ENCODE results near the gene ATG13. TPM values are rescaled to one million over a fixed set of nuclear protein-coding genes. Genes with fewer than 3 reads are reported as not detected.
"Not testable (repeated sequence)": the region's sequence is repeated elsewhere in the genome, so short reads cannot be mapped to it uniquely, and the experiment has no call there.

The ATG13 gene
- polyA plus RNA-seq, 1 donor (not counting 4 experiments of a cell fraction or from before 2014, with no cell fraction given), result 33.3 TPM

GRCh38 chr11:46705070-46705688 lies 87.8 kb downstream of the ATG13 start:
- TF ChIP-seq CTCF (optimal IDR thresholded peaks at IDR 0.05 in 1 of 3, IDR thresholded peaks at IDR 0.05 in 1 of 3, conservative IDR thresholded peaks at IDR 0.05 in 1 of 3; ENCODE audit: extremely low read depth in 1 of 3, insufficient read depth in 2 of 3, low read length in 3 of 3) (no peak), EZH2 (IDR thresholded peaks at IDR 0.05; ENCODE audit: low read length) (no peak)
- Histone ChIP-seq H3K36me3 (ENCODE audit: control insufficient read depth in 2 of 2, extremely low read depth in 1 of 2, insufficient read depth in 2 of 2, low read length in 2 of 2) (peaks cover 27 to 51% of the 10 kb centered on the region in 2 experiments), H3K4me1 (ENCODE audit: control insufficient read depth, extremely low read depth, insufficient read depth, low read length) (peaks cover 5% of the 10 kb centered on the region), H4K20me1 (ENCODE audit: control insufficient read depth, extremely low read depth, insufficient read depth, low read length) (peaks cover 3% of the 10 kb centered on the region), H3K9me1 (ENCODE audit: control insufficient read depth, extremely low read depth, insufficient read depth, low read length) (no peaks in the 10 kb centered on the region), H3K27ac (ENCODE audit: control insufficient read depth, insufficient read depth, low read length) (no peak overlapping the region), H3K4me2 (ENCODE audit: control insufficient read depth, extremely low read depth, insufficient read depth, low read depth, low read length) (no peak overlapping the region), H3K9me3 (ENCODE audit: control insufficient read depth, low read depth, low read length) (no peaks in the 10 kb centered on the region), H2AFZ (ENCODE audit: control insufficient read depth, low read length) (no peak overlapping the region), H3K4me3 (ENCODE audit: control insufficient read depth in 2 of 3, extremely low read depth in 1 of 3, insufficient read depth in 2 of 3, low read depth in 1 of 3, low read length in 3 of 3) (no peak overlapping the region), H3K27me3 (ENCODE audit: control insufficient read depth, extremely low read depth, insufficient read depth, low read length) (no peaks in the 10 kb centered on the region), H3K9ac (ENCODE audit: control insufficient read depth, extremely low read depth, insufficient read depth, low read length) (no peak overlapping the region), H3K79me2 (ENCODE audit: control insufficient read depth, insufficient read depth, low read length) (peaks cover 47% of the 10 kb centered on the region)
- dilution Hi-C loops (cut with MboI; ENCODE audit: extremely low pct_ligation_motif_present, low sequenced_read_pairs), result no loop called here
- DNase-seq (ENCODE audit: low read depth, low spot score) (no peak), FAIRE-seq (no peak)

DNA sequence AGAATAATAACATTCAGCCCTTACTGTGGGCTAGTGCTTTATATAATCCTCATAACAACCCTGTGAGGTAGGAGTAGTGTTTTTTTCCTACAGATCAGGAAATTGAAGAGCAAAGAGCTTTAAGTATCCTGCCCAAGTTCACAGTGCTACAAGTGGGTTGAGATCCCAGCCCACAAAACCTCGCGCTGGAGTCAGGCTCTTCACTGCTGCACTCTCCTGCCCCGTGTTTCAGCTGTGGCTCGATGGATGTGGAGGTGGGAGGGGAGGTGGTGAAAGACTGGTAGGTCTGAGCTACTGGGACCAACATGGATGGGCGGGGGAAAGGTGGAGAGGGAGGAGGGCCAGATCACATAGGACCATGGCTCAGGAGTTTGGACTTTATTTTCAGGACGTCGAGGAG lies 89.5 kb downstream of the ATG13 start:
- no peak for FAIRE-seq
- H3K79me2 ChIP-seq (ENCODE audit: control insufficient read depth, insufficient read depth, low read length), result peaks cover 35% of the 10 kb centered on the region

DNA sequence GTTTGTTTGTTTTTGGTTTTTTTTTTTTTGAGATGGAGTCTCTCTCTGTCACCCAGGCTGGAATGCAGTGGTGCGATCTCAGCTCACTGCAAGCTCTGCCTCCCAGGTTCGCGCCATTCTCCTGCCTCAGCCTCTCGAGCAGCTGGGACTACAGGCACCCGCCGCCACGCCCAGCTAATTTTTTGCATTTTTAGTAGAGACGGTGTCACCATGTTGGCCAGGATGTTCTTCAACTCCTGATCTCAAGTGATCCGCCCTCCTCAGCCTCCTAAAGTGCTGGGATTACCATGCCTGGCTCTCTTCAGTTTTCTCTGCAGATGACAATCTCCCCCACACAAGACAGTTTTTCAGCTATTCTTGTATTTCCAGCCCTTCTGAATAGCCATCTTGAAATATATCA lies 92.0 kb downstream of the ATG13 start:
- Histone ChIP-seq H3K36me3 (ENCODE audit: control insufficient read depth in 2 of 2, extremely low read depth in 1 of 2, insufficient read depth in 2 of 2, low read length in 2 of 2) (peaks cover 14 to 31% of the 10 kb centered on the region in 2 experiments), H3K79me2 (ENCODE audit: control insufficient read depth, insufficient read depth, low read length) (peaks cover 17% of the 10 kb centered on the region)
- dilution Hi-C loops (cut with MboI; ENCODE audit: extremely low pct_ligation_motif_present, low sequenced_read_pairs); H3K9me3 ChIP-seq (ENCODE audit: control insufficient read depth, low read depth, low read length); H3K9ac ChIP-seq (ENCODE audit: control insufficient read depth, extremely low read depth, insufficient read depth, low read length); H3K4me3 ChIP-seq (ENCODE audit: control insufficient read depth in 2 of 3, extremely low read depth in 1 of 3, insufficient read depth in 2 of 3, low read depth in 1 of 3, low read length in 3 of 3); H3K27me3 ChIP-seq (ENCODE audit: control insufficient read depth, extremely low read depth, insufficient read depth, low read length); H4K20me1 ChIP-seq (ENCODE audit: control insufficient read depth, extremely low read depth, insufficient read depth, low read length); FAIRE-seq; H3K9me1 ChIP-seq (ENCODE audit: control insufficient read depth, extremely low read depth, insufficient read depth, low read length); H3K27ac ChIP-seq (ENCODE audit: control insufficient read depth, insufficient read depth, low read length); H3K4me1 ChIP-seq (ENCODE audit: control insufficient read depth, extremely low read depth, insufficient read depth, low read length); DNase-seq (ENCODE audit: low read depth, low spot score); H3K4me2 ChIP-seq (ENCODE audit: control insufficient read depth, extremely low read depth, insufficient read depth, low read depth, low read length); H2AFZ ChIP-seq (ENCODE audit: control insufficient read depth, low read length): not testable (repeated sequence)

More for the DNA sequence above, 89.5 kb downstream of the ATG13 start:
- Histone ChIP-seq H3K36me3 (ENCODE audit: control insufficient read depth in 2 of 2, extremely low read depth in 1 of 2, insufficient read depth in 2 of 2, low read length in 2 of 2) (peaks cover 27 to 47% of the 10 kb centered on the region in 2 experiments), H3K4me1 (ENCODE audit: control insufficient read depth, extremely low read depth, insufficient read depth, low read length) (peaks cover under 1% of the 10 kb centered on the region), H3K9me3 (ENCODE audit: control insufficient read depth, low read depth, low read length) (no peaks in the 10 kb centered on the region), H3K9ac (ENCODE audit: control insufficient read depth, extremely low read depth, insufficient read depth, low read length) (no peak overlapping the region), H3K4me3 (ENCODE audit: control insufficient read depth in 2 of 3, extremely low read depth in 1 of 3, insufficient read depth in 2 of 3, low read depth in 1 of 3, low read length in 3 of 3) (no peak overlapping the region), H3K27ac (ENCODE audit: control insufficient read depth, insufficient read depth, low read length) (no peak overlapping the region), H2AFZ (ENCODE audit: control insufficient read depth, low read length) (no peak overlapping the region), H3K9me1 (ENCODE audit: control insufficient read depth, extremely low read depth, insufficient read depth, low read length) (no peaks in the 10 kb centered on the region), H3K4me2 (ENCODE audit: control insufficient read depth, extremely low read depth, insufficient read depth, low read depth, low read length) (no peak overlapping the region), H4K20me1 (ENCODE audit: control insufficient read depth, extremely low read depth, insufficient read depth, low read length) (peaks cover 3% of the 10 kb centered on the region), H3K27me3 (ENCODE audit: control insufficient read depth, extremely low read depth, insufficient read depth, low read length) (no peaks in the 10 kb centered on the region)
- no peak for DNase-seq (ENCODE audit: low read depth, low spot score)
- dilution Hi-C loops (cut with MboI; ENCODE audit: extremely low pct_ligation_motif_present, low sequenced_read_pairs), result no loop called here
- TF ChIP-seq CTCF (optimal IDR thresholded peaks at IDR 0.05 in 1 of 3, IDR thresholded peaks at IDR 0.05 in 1 of 3, conservative IDR thresholded peaks at IDR 0.05 in 1 of 3; ENCODE audit: extremely low read depth in 1 of 3, insufficient read depth in 2 of 3, low read length in 3 of 3) (no peak), EZH2 (IDR thresholded peaks at IDR 0.05; ENCODE audit: low read length) (no peak)

All from keratinocyte (primary cell).